Globus pallidus (tissue), 1 donor: ENCODE results near the gene MAPKAP1.

Experiments used
- DNase-seq: peaks from one replicate; pipeline ENCODE4 v3.0.0-alpha.2; 2015; ENCODE audit warnings: low spot score

MAPKAP1 gene

GRCh38 chr9:125642311-125642710 is 64.7 kb downstream of the MAPKAP1 start:
- DNase-seq = no peak

DNA sequence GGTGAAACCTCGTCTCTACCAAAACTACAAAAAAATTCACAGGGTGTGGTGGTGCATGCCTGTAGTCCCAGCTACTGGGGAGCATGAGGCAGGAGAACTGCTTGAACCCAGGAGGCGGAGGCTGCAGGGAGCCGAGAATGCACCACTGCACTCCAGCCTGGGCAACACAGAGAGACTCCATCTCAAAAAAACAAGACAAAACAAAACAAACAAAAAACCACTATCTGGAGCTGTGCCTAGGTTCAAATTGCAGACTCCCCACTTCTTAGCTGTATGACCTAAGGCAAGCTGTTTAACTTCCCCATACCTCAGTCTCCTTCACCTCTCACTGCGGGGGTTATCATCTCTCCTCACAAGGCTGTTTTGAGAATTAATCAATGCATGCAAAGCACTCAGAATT is 68.0 kb downstream of the MAPKAP1 start:
- no peak for DNase-seq

GRCh38 chr9:125638239-125639045 is 68.6 kb downstream of the MAPKAP1 start:
- no peak for DNase-seq

- no peak for DNase-seq
Measured at GRCh38 chr9:125637241-125637640, 69.8 kb downstream of the MAPKAP1 start.

- no peak for DNase-seq
Measured at GRCh38 chr9:125635888-125636287, 71.1 kb downstream of the MAPKAP1 start.

- no peak for DNase-seq
Measured at GRCh38 chr9:125634040-125634717, 72.8 kb downstream of the MAPKAP1 start.

- DNase-seq = no peak
Measured at GRCh38 chr9:125633116-125633745, 73.8 kb downstream of the MAPKAP1 start.

DNA sequence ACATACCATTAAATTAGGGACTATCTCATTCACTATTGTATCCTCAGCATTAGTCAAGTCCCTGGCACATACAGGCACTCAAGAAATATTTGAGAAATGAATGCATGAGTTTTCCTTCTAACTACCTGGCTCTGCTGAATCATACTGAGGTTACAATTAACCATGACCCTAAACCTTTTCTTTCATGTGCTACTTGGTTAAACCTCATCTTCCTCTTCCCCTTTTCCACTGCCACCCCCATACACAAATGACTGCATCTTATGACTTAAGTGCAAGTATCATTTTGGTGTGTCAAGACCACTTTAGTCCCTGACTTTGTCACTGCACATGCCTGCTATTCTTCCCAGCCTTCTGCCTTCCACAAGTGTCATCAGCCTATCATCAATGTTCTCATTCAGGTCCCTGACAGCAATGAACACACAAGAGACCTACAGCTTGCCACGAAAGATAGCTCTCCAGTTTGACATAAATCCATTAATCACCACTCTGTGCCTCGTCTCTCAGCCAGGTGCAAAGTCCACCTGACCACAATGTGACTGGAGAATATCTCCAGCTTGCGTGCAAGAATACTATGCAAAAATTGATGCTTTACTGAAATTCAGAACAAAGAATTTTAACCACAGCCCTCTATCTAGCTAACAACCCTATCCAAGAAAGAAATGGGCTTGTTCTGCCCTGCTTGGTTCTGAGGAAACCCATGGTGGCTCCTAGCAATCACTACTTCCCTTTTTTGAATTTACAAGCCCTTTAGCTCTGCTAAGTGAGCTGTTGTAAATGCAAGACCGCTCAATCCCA is 74.5 kb downstream of the MAPKAP1 start:
- no peak for DNase-seq

GRCh38 chr9:125631391-125632085 is 75.5 kb downstream of the MAPKAP1 start:
- no peak for DNase-seq

- DNase-seq = no peak
Measured at GRCh38 chr9:125630436-125630835, 76.6 kb downstream of the MAPKAP1 start.

DNA sequence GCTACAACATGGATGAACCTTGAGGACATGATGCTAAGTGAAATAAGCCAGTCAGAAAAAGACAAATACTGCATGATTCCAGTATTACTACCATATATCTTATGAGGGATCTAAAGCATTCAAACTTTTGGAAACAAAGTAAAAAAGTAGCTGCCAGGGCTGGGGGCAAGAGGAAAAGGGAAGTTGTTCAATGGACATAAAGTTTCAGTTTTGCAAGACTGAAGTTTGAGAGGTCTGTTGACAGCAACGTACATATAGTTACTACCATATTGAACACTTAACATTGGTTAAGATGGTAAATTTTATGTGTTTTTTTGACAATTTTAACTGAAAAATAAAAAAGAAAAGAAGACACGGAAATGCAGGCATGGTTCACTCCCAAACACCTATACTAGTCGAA is 77.6 kb downstream of the MAPKAP1 start:
- DNase-seq = no peak

DNA sequence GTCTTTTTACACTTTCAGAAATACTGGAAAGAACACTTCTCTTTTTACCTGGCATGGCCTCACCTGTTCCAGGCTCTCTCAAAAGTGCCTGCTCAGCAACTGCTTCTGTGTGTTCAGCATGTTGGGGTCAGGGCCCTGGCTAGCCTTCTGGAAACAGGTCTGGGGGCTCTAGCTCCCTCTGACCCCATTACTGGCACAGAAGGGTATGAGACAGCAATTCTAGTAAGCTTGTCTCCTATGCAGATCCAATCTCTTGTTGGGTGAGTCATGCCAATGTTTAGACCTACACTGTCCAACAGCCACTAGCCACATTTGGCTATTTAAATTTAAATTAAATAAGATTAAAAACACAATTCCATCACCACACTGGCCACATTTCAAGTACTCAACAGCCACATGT is 80.8 kb downstream of the MAPKAP1 start:
- DNase-seq = no peak

DNA sequence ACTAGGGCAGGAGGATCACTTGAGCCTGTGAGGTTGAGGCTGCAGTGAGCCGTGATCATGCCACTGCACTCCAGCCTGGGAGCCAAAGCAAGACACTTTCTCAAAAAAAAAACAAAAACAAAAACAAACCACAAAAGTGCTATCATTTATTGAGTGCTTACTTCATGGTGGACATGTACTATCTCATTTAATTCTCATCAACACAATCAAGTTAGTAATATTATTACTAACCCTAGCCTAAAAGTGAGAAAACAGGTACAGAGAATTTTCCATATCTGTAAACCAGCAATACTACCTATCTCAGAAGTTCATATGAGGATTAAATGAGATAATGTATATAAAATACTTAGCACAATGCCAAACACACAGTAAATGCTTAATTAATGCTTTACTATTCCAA is 85.8 kb downstream of the MAPKAP1 start:
- no peak for DNase-seq

- no peak for DNase-seq
Measured at GRCh38 chr9:125620216-125620615, 86.8 kb downstream of the MAPKAP1 start.

DNA sequence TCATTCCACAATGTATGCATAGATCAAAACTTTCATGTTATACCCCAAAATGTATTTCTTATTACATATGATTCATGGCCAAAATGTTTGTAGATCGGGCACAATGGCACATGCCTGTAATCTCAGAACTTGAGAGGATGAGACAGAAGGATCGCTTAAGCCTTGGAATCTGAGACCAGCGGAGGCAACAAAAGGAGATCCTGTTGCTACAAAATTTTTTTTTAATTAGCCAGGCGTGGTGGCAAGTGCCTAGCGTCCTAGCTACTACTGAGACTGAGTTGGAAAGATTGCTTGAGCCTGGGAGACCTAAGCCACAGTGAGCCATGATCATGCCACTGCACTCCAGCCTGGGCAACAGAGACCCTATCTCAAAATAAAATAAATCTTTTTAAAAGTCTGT is 89.9 kb downstream of the MAPKAP1 start:
- DNase-seq = no peak

GRCh38 chr9:125613141-125613540 is 93.9 kb downstream of the MAPKAP1 start:
- DNase-seq = no peak

DNA sequence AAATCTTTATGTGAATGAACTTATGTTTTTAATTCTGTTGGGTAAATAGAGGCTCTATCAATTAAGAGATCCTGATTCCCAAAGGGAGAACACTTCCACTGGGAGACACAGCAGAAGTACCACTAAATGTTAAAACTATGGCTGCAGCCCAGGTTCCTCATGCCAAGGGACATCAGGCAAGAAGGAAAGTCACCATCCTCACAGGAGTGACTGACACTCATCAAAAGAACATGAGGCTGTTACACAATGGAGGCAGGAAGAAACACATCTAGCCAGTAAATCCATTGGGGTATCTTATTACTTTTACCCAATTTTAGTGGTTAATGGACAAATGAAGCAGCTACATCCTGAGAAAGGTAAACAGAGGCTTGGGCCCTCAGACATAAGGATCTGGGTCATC is 94.4 kb downstream of the MAPKAP1 start:
- DNase-seq = no peak

DNA sequence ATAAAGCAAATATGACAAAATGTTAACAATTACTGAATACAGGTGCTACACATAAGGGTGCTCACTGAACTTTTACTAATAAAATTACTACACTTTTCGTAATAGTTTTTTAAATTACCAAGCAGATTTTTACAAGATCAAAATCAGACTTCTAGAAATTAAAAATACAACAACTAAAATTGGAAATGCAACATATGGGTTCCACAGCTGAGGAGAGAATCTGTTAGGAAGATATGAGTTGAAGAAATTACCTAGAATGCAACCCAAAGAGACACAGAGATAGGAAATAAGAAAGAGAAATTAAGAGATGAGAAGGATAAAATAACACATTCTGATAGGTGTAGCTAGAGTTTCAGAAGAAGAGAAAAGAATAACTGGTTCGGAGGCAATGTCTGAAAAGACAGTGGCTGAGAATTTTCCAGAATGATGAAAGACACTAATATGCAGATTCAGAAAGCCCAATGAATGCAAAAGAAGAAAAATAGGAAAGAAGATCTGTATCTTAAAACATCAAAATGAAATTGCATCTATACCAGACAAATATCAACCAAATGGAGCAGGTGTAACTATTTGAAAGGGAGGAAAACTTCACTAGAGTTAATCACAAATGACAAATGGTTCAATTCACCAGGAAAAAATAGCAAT is 95.8 kb downstream of the MAPKAP1 start:
- no peak for DNase-seq

GRCh38 chr9:125609744-125610143 is 97.3 kb downstream of the MAPKAP1 start:
- DNase-seq = no peak

- DNase-seq = no peak
Measured at GRCh38 chr9:125608489-125609224, 98.4 kb downstream of the MAPKAP1 start.
